Right ventricle myocardium inferior (tissue), 1 donor: ENCODE results near the gene TBC1D20. TPM values are rescaled to one million over a fixed set of nuclear protein-coding genes. Genes with fewer than 3 reads are reported as not detected.
A peak's percentile ranks its signal among the peaks of the same experiment; 100 is the strongest.
"Not testable (repeated sequence)": the region's sequence is repeated elsewhere in the genome, so short reads cannot be mapped to it uniquely, and the experiment has no call there.

Source experiments
- ATAC-seq: fragments of 200-7000 bp; cut with Tn5 transposase; one replicate; pipeline ENCODE4 v1.9.1; 2020; ENCODE audit warnings: mild to moderate bottlenecking, moderate library complexity
- DNase-seq: peaks from one replicate; pipeline ENCODE4 v3.0.0; 2021; ENCODE audit errors: missing footprints
- intact Hi-C: fragments of 100-400 bp; cut with DNase I; formaldehyde crosslinking; loops from one replicate; pipeline ENCODE4 v1.11.0; 2022
- total RNA-seq: library from RNA; stranded (reverse); fragmentation: NEBNext Ultra II Directional; extraction: Animal tissue kit (Norgen Biotek cat#: 25700); gene quantifications from one replicate; pipeline ENCODE4 v1.2.1, GENCODE V29; 2021
- donor health status: DM: no; HTN: yes; CAD: no; lungs with severe emphysema.

The TBC1D20 gene
- total RNA-seq, 1 donor from 2014 or later = 25.2 TPM

- ATAC-seq (no peak), DNase-seq (no peak)
- intact Hi-C loops = no loop called here
Measured at GRCh38 chr20:396252-396618, 66.1 kb downstream of the TBC1D20 start.

- not testable (repeated sequence) for ATAC-seq
Measured at GRCh38 chr20:393296-393695, 69.0 kb downstream of the TBC1D20 start.

GRCh38 chr20:391041-391711, 71.2 kb downstream of the TBC1D20 start:
- no peak for DNase-seq
- intact Hi-C loops = no loop called here
- ATAC-seq = no peak

More at GRCh38 chr20:393296-393695, 69.0 kb downstream of the TBC1D20 start:
- intact Hi-C loops, DNase-seq: not testable (repeated sequence)

GRCh38 chr20:389220-389619, 73.1 kb downstream of the TBC1D20 start:
- intact Hi-C loops = no loop called here
- ATAC-seq (peak; percentile 39), DNase-seq (no peak)

- no peak for DNase-seq
- intact Hi-C loops = no loop called here
- ATAC-seq = no peak
Measured at GRCh38 chr20:388034-388994, 74.0 kb downstream of the TBC1D20 start.

GRCh38 chr20:387520-387919, 74.8 kb downstream of the TBC1D20 start:
- no peak for ATAC-seq
- intact Hi-C loops = no loop called here
- DNase-seq = no peak

- ATAC-seq, intact Hi-C loops, DNase-seq: not testable (repeated sequence)
Measured at GRCh38 chr20:386634-387033, 75.7 kb downstream of the TBC1D20 start.

Other genes with a start within 250 kb of the TBC1D20 start
- gene DEFB129, start 235.3 kb downstream of the TBC1D20 start, total RNA-seq = not detected
- gene DEFB132, start 204.8 kb downstream of the TBC1D20 start, total RNA-seq = not detected
- 5.4 TPM for gene C20orf96, start 171.8 kb downstream of the TBC1D20 start, total RNA-seq
- gene ZCCHC3, start 165.0 kb downstream of the TBC1D20 start, total RNA-seq = 11.0 TPM
- 16.5 TPM for gene SOX12, start 137.0 kb downstream of the TBC1D20 start, total RNA-seq
- gene NRSN2, start 115.4 kb downstream of the TBC1D20 start, total RNA-seq = 19.8 TPM
- gene TRIB3, start 81.8 kb downstream of the TBC1D20 start, total RNA-seq = 0.65 TPM
- gene RBCK1, start 54.2 kb downstream of the TBC1D20 start, total RNA-seq = 43.7 TPM
- gene CSNK2A1, start 81.3 kb upstream of the TBC1D20 start, total RNA-seq = 111 TPM
- gene TCF15, start 147.8 kb upstream of the TBC1D20 start, total RNA-seq = 13.1 TPM
- 40.4 TPM for gene SRXN1, start 190.7 kb upstream of the TBC1D20 start, total RNA-seq
- gene SCRT2, start 213.3 kb upstream of the TBC1D20 start, total RNA-seq = not detected